Glutamatergic neuron (in vitro differentiated cells): ENCODE data around the gene C13orf46. TPM values are rescaled to one million over a fixed set of nuclear protein-coding genes. Genes with fewer than 3 reads are reported as not detected.

Experiments used
- DNase-seq: peaks from one replicate; pipeline ENCODE4 v3.0.0; 2022
- H3K27ac Mint-ChIP-seq: one replicate; pipeline ENCODE4 v1.8.0; 2020; ENCODE audit warnings: mild to moderate bottlenecking, mixed read lengths, inconsistent platforms; ENCODE audit not compliant: unreplicated experiment
- H3K27me3 Mint-ChIP-seq: one replicate; pipeline ENCODE4 v1.8.0; 2020; ENCODE audit warnings: mild to moderate bottlenecking, moderate library complexity, mixed read lengths, inconsistent platforms; ENCODE audit not compliant: unreplicated experiment
- H3K36me3 Mint-ChIP-seq: one replicate; pipeline ENCODE4 v1.8.0; 2020; ENCODE audit warnings: mild to moderate bottlenecking, mixed read lengths, inconsistent platforms; ENCODE audit not compliant: unreplicated experiment
- H3K4me1 Mint-ChIP-seq: one replicate; pipeline ENCODE4 v1.8.0; 2020; ENCODE audit warnings: mild to moderate bottlenecking, low read depth, mixed read lengths, inconsistent platforms; ENCODE audit not compliant: unreplicated experiment
- H3K4me3 Mint-ChIP-seq: one replicate; pipeline ENCODE4 v1.8.0; 2020; ENCODE audit warnings: mild to moderate bottlenecking, mixed read lengths, inconsistent platforms; ENCODE audit not compliant: unreplicated experiment
- H3K9me3 Mint-ChIP-seq: one replicate; pipeline ENCODE4 v1.8.0; 2020; ENCODE audit warnings: mild to moderate bottlenecking, moderate library complexity, mixed read lengths, inconsistent platforms; ENCODE audit not compliant: unreplicated experiment
- CTCF ChIP-seq: fragments of 200-600 bp; sonication (generic); IDR thresholded peaks from one replicate; pipeline ENCODE4 v1.5.0; 2021; ENCODE audit not compliant: partially characterized antibody, unreplicated experiment
- total RNA-seq: library from RNA; stranded (reverse); fragmentation: NEBNext Ultra II Directional; extraction: Animal tissue kit (Norgen Biotek cat#: 25700); gene quantifications from one replicate; pipeline ENCODE4 v1.2.1, GENCODE V29; 2021; ENCODE audit not compliant: unreplicated experiment

The C13orf46 gene
- total RNA-seq, 1 donor from 2014 or later: 0.71 TPM

GRCh38 chr13:114001331-114002008 lies 27.6 kb upstream of the C13orf46 start:
- Mint-ChIP-seq H3K9me3 (peaks cover 9% of the 10 kb centered on the region), H3K27ac (no peak overlapping the region), H3K4me3 (no peak overlapping the region), H3K4me1 (peaks cover 10% of the 10 kb centered on the region), H3K36me3 (peaks cover 3% of the 10 kb centered on the region), H3K27me3 (peaks cover 6% of the 10 kb centered on the region)
- no peak for TF ChIP-seq CTCF
- no peak for DNase-seq

GRCh38 chr13:114000151-114001040 lies 26.5 kb upstream of the C13orf46 start:
- no peak for TF ChIP-seq CTCF
- H3K27me3 Mint-ChIP-seq: peaks cover 6% of the 10 kb centered on the region
- H3K4me1 Mint-ChIP-seq: peaks cover 10% of the 10 kb centered on the region
- DNase-seq: no peak
- H3K9me3 Mint-ChIP-seq: peaks cover 9% of the 10 kb centered on the region
- peaks cover 3% of the 10 kb centered on the region for H3K36me3 Mint-ChIP-seq
- H3K27ac Mint-ChIP-seq: no peak overlapping the region
- H3K4me3 Mint-ChIP-seq: no peak overlapping the region

GRCh38 chr13:113999618-113999910 lies 25.7 kb upstream of the C13orf46 start:
- H3K4me3 Mint-ChIP-seq: no peak overlapping the region
- peaks cover 4% of the 10 kb centered on the region for H3K27me3 Mint-ChIP-seq
- peaks cover 3% of the 10 kb centered on the region for H3K36me3 Mint-ChIP-seq
- TF ChIP-seq CTCF: no peak
- H3K9me3 Mint-ChIP-seq: peaks cover 5% of the 10 kb centered on the region
- H3K27ac Mint-ChIP-seq: no peak overlapping the region
- no peak for DNase-seq
- peaks cover 10% of the 10 kb centered on the region for H3K4me1 Mint-ChIP-seq

GRCh38 chr13:113998781-113999617 lies 25.1 kb upstream of the C13orf46 start:
- no peak for TF ChIP-seq CTCF
- DNase-seq: peak; percentile 7
- Mint-ChIP-seq H3K4me3 (no peak overlapping the region), H3K4me1 (peaks cover 10% of the 10 kb centered on the region), H3K27me3 (peaks cover 4% of the 10 kb centered on the region), H3K36me3 (peaks cover 3% of the 10 kb centered on the region), H3K27ac (peak overlapping the region; percentile 68), H3K9me3 (peaks cover 8% of the 10 kb centered on the region)
